Measurements from ENCODE around the gene DCAF6.
A peak's percentile ranks its signal among the peaks of the same experiment; 100 is the strongest.
"Not testable (repeated sequence)": the region's sequence is repeated elsewhere in the genome, so short reads cannot be mapped to it uniquely, and the experiment has no call there.

DCAF6 gene

GRCh38 chr1:167936068-167936929 is at the start of gene DCAF6:
Gene DCAF6 (plus strand): TSS chr1:167936683. CDS start chr1:167936912, 229 bp downstream.
- DNase-seq (ENCODE audit: extremely low spot score, insufficient read length, low read depth) (peak; percentile 94), FAIRE-seq (peak; percentile 98)

- DNase-seq (ENCODE audit: extremely low spot score, insufficient read length, low read depth); FAIRE-seq: not testable (repeated sequence)
These were observed 49.3 kb upstream of the DCAF6 start for GRCh38 chr1:167887187-167887586.

- DNase-seq (ENCODE audit: extremely low spot score, insufficient read length, low read depth) (no peak), FAIRE-seq (no peak)
These were observed 46.1 kb upstream of the DCAF6 start for GRCh38 chr1:167890400-167890799.

GRCh38 chr1:167893798-167894197 is 42.7 kb upstream of the DCAF6 start:
- FAIRE-seq = no peak
- no peak for DNase-seq (ENCODE audit: extremely low spot score, insufficient read length, low read depth)

GRCh38 chr1:167898578-167899222 is 37.8 kb upstream of the DCAF6 start:
- DNase-seq (ENCODE audit: extremely low spot score, insufficient read length, low read depth) (no peak), FAIRE-seq (peak; percentile 9)

- peak; percentile 93 for FAIRE-seq
- DNase-seq (ENCODE audit: extremely low spot score, insufficient read length, low read depth) = peak; percentile 35
These were observed 37.2 kb upstream of the DCAF6 start for GRCh38 chr1:167899253-167899681.

GRCh38 chr1:167900907-167901306 is 35.6 kb upstream of the DCAF6 start:
- DNase-seq (ENCODE audit: extremely low spot score, insufficient read length, low read depth) (no peak), FAIRE-seq (no peak)

- FAIRE-seq = no peak
- no peak for DNase-seq (ENCODE audit: extremely low spot score, insufficient read length, low read depth)
These were observed 31.8 kb upstream of the DCAF6 start for GRCh38 chr1:167904652-167905130.

- FAIRE-seq (no peak), DNase-seq (ENCODE audit: extremely low spot score, insufficient read length, low read depth) (no peak)
These were observed 31.3 kb upstream of the DCAF6 start for GRCh38 chr1:167905182-167905581.

- DNase-seq (ENCODE audit: extremely low spot score, insufficient read length, low read depth) (no peak), FAIRE-seq (no peak)
These were observed 30.8 kb upstream of the DCAF6 start for GRCh38 chr1:167905671-167906070.

- DNase-seq (ENCODE audit: extremely low spot score, insufficient read length, low read depth) (no peak), FAIRE-seq (peak; percentile 87)
These were observed 26.7 kb upstream of the DCAF6 start for GRCh38 chr1:167909691-167910180.

GRCh38 chr1:167910530-167910929 is 26.0 kb upstream of the DCAF6 start:
- DNase-seq (ENCODE audit: extremely low spot score, insufficient read length, low read depth) (no peak), FAIRE-seq (no peak)

GRCh38 chr1:167911413-167911812 is 25.1 kb upstream of the DCAF6 start:
- DNase-seq (ENCODE audit: extremely low spot score, insufficient read length, low read depth) (no peak), FAIRE-seq (no peak)

- FAIRE-seq (no peak), DNase-seq (ENCODE audit: extremely low spot score, insufficient read length, low read depth) (no peak)
These were observed 24.2 kb upstream of the DCAF6 start for GRCh38 chr1:167912294-167912693.

- FAIRE-seq (no peak), DNase-seq (ENCODE audit: extremely low spot score, insufficient read length, low read depth) (no peak)
These were observed 22.5 kb upstream of the DCAF6 start, which contains the start of gene ADCY10 for GRCh38 chr1:167913895-167914496. Gene ADCY10 (minus strand): TSS chr1:167914134. CDS start chr1:167905140, 8,994 bp downstream.

- DNase-seq (ENCODE audit: extremely low spot score, insufficient read length, low read depth) (no peak), FAIRE-seq (no peak)
These were observed 20.9 kb upstream of the DCAF6 start for GRCh38 chr1:167915569-167915968.

- DNase-seq (ENCODE audit: extremely low spot score, insufficient read length, low read depth) (no peak), FAIRE-seq (no peak)
These were observed 19.5 kb upstream of the DCAF6 start for GRCh38 chr1:167916766-167917511.

- DNase-seq (ENCODE audit: extremely low spot score, insufficient read length, low read depth) (no peak), FAIRE-seq (peak; percentile 21)
These were observed 14.5 kb upstream of the DCAF6 start for GRCh38 chr1:167922023-167922422.

- DNase-seq (ENCODE audit: extremely low spot score, insufficient read length, low read depth) (no peak), FAIRE-seq (no peak)
These were observed 13.8 kb upstream of the DCAF6 start for GRCh38 chr1:167922611-167923074.

Measured in GM18507 (cell line).